ENCODE results near the gene GPI. TPM values are rescaled to one million over a fixed set of nuclear protein-coding genes. Genes with fewer than 3 reads are reported as not detected.
"Not testable (repeated sequence)": the region's sequence is repeated elsewhere in the genome, so short reads cannot be mapped to it uniquely, and the experiment has no call there.

Gene GPI
- polyA plus RNA-seq, 1 of the 3 experiments (the other 2 are of a cell fraction): 144 TPM

GRCh38 chr19:34368338-34368737 lies 3.3 kb downstream of the GPI start:
- Histone ChIP-seq H3K9me2 (no peaks in the 10 kb centered on the region), H3F3A (replicated peaks; ENCODE audit: insufficient read depth) (no peaks in the 10 kb centered on the region), H3K4me2 (no peak overlapping the region), H3K4me3 (ENCODE audit: low read depth in 2 of 2, low read length in 1 of 2) (no peak overlapping the region), H2AFZ (ENCODE audit: low read depth) (no peak overlapping the region), H3K9me3 (no peaks in the 10 kb centered on the region), H4K20me1 (ENCODE audit: insufficient read depth) (0 out of 2 replicates have a peak, but pooled peaks cover 3% of the 10 kb centered on the region), H3K9ac (no peak overlapping the region), H3K27me3 (ENCODE audit: insufficient read depth) (no peaks in the 10 kb centered on the region), H3K4me1 (ENCODE audit: control insufficient read depth in 1 of 2, insufficient read depth in 2 of 2, low read depth in 1 of 2, low read length in 1 of 2) (peaks cover 10 to 11% of the 10 kb centered on the region in 2 experiments; a peak in 2 of 4 replicates), H3K27ac (ENCODE audit: low read depth in 2 of 2, low read length in 1 of 2) (no peak overlapping the region), H3K79me2 (ENCODE audit: insufficient read depth) (peaks cover 32% of the 10 kb centered on the region; the same call in 1 of the 2 replicates), H3K36me3 (replicated peaks in 1 of 2; ENCODE audit: control insufficient read depth in 1 of 2, insufficient read depth in 2 of 2, low read length in 1 of 2) (peaks cover 14 to 22% of the 10 kb centered on the region in 2 experiments)
- TF ChIP-seq CHD2 (IDR thresholded peaks at IDR 0.05; ENCODE audit: low read length, partially characterized antibody): no peak
- no peak for TF ChIP-seq NFIC (IDR thresholded peaks at IDR 0.05; ENCODE audit: borderline replicate concordance)
- POLR2A ChIA-PET: interaction anchor here (1.1 kb wide), 1 partner anchor 9 kb away, joined by 4 read pairs; no protein-coding TSS in a partner anchor
- 91% methylated on average over 6 of the region's 10 CpGs for WGBS (ENCODE audit: low lambda C conversion rate)
- CTCF ChIA-PET: interaction anchor here (1.1 to 1.9 kb wide), 3 partner anchors 8 to 62 kb away, joined by 3 to 10 read pairs (median 4); no protein-coding TSS in a partner anchor
- no peak for DNase-seq

- not testable (repeated sequence) for H3K4me3 ChIP-seq (ENCODE audit: low read depth in 2 of 2, low read length in 1 of 2); DNase-seq; H3K27ac ChIP-seq (ENCODE audit: low read depth in 2 of 2, low read length in 1 of 2); H4K20me1 ChIP-seq (ENCODE audit: insufficient read depth); H3K4me2 ChIP-seq; H3K9me3 ChIP-seq; H3F3A ChIP-seq (replicated peaks; ENCODE audit: insufficient read depth); H2AFZ ChIP-seq (ENCODE audit: low read depth); H3K9me2 ChIP-seq; H3K27me3 ChIP-seq (ENCODE audit: insufficient read depth); H3K9ac ChIP-seq
- peaks cover 10 to 11% of the 10 kb centered on the region in 2 experiments; a peak in 2 of 4 replicates for H3K4me1 ChIP-seq (ENCODE audit: control insufficient read depth in 1 of 2, insufficient read depth in 2 of 2, low read depth in 1 of 2, low read length in 1 of 2)
- 98% methylated on average over 10 of the region's 10 CpGs for WGBS (ENCODE audit: low lambda C conversion rate)
- POLR2A ChIA-PET: interaction anchor here (1.6 kb wide), 1 partner anchor 9 kb away, joined by 5 read pairs; no protein-coding TSS in a partner anchor
- peaks cover 14 to 25% of the 10 kb centered on the region in 2 experiments for H3K36me3 ChIP-seq (replicated peaks in 1 of 2; ENCODE audit: control insufficient read depth in 1 of 2, insufficient read depth in 2 of 2, low read length in 1 of 2)
- peaks cover 32% of the 10 kb centered on the region; the same call in 1 of the 2 replicates for H3K79me2 ChIP-seq (ENCODE audit: insufficient read depth)
- CTCF ChIA-PET: interaction anchor here (1.1 to 1.9 kb wide), 3 partner anchors 7 to 61 kb away, joined by 3 to 10 read pairs (median 4); no protein-coding TSS in a partner anchor
Measured at GRCh38 chr19:34369166-34369565, 4.2 kb downstream of the GPI start.

GRCh38 chr19:34370117-34370516 lies 5.1 kb downstream of the GPI start:
- WGBS (ENCODE audit: low lambda C conversion rate): 98% methylated on average over 8 of the region's 8 CpGs
- Histone ChIP-seq H3K27ac (ENCODE audit: low read depth in 2 of 2, low read length in 1 of 2) (no peak overlapping the region), H3K4me1 (ENCODE audit: control insufficient read depth in 1 of 2, insufficient read depth in 2 of 2, low read depth in 1 of 2, low read length in 1 of 2) (peaks cover 10 to 11% of the 10 kb centered on the region in 2 experiments; a peak in 2 of 4 replicates), H3K9me2 (no peaks in the 10 kb centered on the region), H3K9me3 (no peaks in the 10 kb centered on the region), H3F3A (replicated peaks; ENCODE audit: insufficient read depth) (no peaks in the 10 kb centered on the region), H3K79me2 (ENCODE audit: insufficient read depth) (peaks cover 34% of the 10 kb centered on the region; the same call in 1 of the 2 replicates), H3K36me3 (replicated peaks in 1 of 2; ENCODE audit: control insufficient read depth in 1 of 2, insufficient read depth in 2 of 2, low read length in 1 of 2) (peaks cover 21 to 33% of the 10 kb centered on the region in 2 experiments), H2AFZ (ENCODE audit: low read depth) (no peak overlapping the region), H3K4me2 (no peak overlapping the region), H3K4me3 (ENCODE audit: low read depth in 2 of 2, low read length in 1 of 2) (no peak overlapping the region), H3K27me3 (ENCODE audit: insufficient read depth) (no peaks in the 10 kb centered on the region), H3K9ac (no peak overlapping the region), H4K20me1 (ENCODE audit: insufficient read depth) (0 out of 2 replicates have a peak, but pooled peaks cover 3% of the 10 kb centered on the region)
- ChIA-PET POLR2A (interaction anchor here (0.6 to 1.6 kb wide), 2 partner anchors 10 to 207 kb away, joined by 3 to 5 read pairs; no protein-coding TSS in a partner anchor), CTCF (no interaction called here)
- no peak for TF ChIP-seq TCF12 (IDR thresholded peaks at IDR 0.05)
- no peak for TF ChIP-seq TAF1 (IDR thresholded peaks at IDR 0.05; ENCODE audit: borderline replicate concordance, low read depth, low read length)
- TF ChIP-seq MXI1 (IDR thresholded peaks at IDR 0.05; ENCODE audit: low read depth, low read length): no peak
- no peak for TF ChIP-seq REST (IDR thresholded peaks at IDR 0.05; ENCODE audit: low read depth, low read length)
- TF ChIP-seq TEAD4 (IDR thresholded peaks at IDR 0.05; ENCODE audit: borderline replicate concordance, insufficient read depth): no peak
- DNase-seq: no peak
